Stimulated activated CD8-positive, alpha-beta memory T cell treated with anti-CD3 and anti-CD28 coated beads, Interleukin-4, amount 100 ng/mL, for 1 hour (primary cell): ENCODE measurements around the gene APOE.

Source experiments
- DNase-seq, 2 donors: peaks; one replicate each; pipeline ENCODE4 v3.0.0-alpha.2; 2020; ENCODE audit warnings: low read depth in 2 of 2, low spot score in 1 of 2

The APOE gene

GRCh38 chr19:44951179-44952159 is 45.9 kb downstream of the APOE start:
- peak; percentile 28 to 39 for DNase-seq

DNA sequence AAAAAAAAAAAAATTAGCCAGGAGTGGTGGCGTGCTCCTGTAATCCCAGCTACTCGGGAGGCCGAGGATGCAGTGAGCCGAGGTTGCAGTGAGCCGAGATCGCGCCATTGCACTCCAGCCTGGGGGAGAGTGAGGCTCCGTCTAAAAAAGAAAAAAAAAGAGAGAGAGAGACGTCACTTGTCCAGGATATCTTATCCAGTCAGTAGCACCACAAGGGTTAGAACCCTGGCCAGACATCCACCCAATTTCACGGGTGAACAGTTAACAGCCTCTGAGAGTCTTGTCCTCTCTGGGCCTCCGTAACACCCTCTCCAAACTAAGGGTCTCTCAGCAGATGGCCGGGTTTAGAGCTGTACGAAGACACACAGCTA is 48.7 kb downstream of the APOE start:
- no peak for DNase-seq

DNA sequence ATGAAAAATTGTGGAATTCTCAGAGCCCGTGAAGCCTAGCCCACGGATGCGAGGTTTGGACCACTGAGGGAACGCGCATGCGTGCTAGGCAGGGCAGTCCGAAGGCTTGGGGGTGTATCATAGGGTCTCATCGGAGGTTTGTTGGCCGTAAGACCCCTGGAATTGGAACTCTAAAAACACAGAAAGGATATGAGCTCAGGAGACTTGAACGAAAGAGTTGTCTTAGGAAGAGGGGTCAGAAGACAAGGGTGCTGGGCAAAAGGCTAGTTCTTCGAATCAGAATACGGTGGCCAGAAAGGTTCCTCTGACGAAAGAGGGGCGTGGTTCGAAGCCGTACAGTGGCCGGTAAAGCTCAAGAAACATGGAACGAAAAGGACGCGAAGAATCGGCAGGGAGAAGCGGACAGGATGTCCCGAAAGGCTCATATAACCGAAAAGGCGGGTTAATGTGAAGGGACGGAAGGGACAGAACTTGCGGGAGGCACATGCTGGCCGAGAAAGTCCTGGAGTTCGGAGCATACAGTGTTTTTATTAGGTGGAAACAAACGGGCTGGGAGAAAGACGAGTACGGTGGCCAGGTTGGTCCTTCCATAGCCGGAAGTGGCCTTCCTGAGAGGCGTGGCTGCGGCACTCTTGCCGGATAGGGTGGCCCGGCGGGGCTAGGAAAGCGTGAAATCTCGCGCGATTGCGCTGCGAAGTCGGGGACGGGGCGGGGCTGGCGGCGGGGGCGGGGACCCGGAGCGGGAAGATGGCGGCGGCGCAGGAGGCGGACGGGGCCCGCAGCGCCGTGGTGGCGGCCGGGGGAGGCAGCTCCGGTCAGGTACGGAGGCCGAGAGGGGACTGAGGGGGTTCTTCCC is 49.3 kb downstream of the APOE start, which contains the start of gene CLPTM1:
TSS of gene CLPTM1 (plus strand) at position 732 of the 856 bp plus-strand sequence. CDS start at position 748, 16 bp downstream.
- peak; percentile 93 to 94 for DNase-seq

DNA sequence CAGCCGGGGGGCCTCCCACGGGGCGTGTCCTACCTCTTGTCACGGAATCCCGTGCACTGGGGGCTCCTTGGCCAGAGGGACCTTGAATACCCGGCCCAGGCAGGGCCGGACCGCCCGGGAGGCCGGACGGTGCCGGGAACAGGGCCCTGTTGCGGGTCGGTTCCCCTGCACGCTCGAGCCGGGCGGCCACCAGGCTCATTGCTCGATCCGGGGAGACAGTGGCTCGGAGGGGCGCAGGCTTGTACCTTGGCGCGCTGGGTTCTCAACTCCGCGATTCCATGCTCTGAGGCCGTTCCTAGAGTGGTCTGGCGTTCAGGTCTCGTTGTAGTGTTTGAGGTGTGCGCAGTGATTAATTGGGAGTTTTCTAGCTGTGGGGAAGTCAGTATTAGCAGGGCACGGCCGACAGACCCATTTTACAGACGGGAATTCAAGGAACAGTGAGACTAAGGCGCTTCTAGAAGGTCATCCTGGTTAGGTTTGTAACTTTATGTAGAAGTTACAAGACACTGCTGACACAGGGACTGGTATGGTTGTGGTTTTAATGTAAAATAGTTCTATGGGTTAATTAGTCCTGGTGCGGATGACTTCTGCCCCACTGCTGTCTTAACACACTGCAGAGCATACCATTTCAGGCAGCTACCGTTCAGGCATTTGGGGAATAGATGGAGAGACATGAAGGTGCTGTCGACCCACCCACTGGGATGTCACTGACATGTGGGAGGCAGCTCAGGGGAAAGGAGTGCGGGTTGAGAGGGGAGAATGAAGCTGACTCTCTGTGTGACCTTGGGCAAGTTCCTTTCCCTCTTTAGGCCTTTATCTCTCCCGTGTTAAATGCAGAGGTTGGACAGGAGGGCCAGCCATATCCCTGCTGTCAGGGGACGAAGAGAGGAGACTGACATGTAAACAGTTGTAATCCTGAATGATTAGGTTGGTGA is 50.2 kb downstream of the APOE start:
- DNase-seq: no peak

DNA sequence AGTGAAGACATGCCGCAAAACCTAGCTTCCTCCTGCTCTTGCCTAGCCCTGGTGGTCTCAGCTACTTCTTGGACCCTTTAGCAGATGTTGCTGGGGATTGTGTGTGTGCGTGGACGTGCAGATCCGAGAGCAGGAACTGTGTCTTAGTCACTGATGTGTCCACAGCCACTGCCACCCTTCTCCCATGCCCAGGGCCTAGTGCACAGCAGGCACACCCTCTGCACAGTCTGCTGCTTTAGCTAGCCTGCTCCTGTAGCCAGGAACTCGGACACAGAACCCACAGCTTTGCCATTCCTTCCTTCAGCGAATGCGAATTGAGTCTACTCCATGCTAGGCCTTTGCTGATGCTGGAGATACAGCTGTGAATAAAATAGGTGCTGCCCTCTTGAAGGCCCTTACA is 51.9 kb downstream of the APOE start:
- DNase-seq: no peak

DNA sequence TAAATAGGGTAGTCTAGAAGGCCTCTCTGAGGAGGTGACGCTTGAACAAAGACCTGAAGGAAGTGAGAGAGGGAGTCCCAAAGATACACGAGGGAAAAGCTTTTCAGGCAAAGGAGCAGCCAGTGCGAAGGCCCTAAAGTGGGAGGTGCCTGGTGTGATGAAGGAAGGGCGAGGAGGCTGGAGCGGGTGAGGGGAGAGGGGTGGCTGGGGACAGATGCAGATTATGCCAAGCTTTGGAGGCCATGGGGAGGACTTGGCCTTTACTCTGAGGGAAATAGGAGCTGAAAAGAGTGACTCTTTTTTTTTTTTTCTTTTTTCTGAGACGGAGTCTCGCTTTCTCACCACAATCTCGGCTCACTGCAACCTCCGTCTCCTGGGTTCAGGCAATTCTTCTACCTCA is 52.5 kb downstream of the APOE start:
- DNase-seq: no peak
